PFSK-1 (cell line): ENCODE measurements around the gene MFRP.

Source experiments
- FOXP2 ChIP-seq: optimal IDR thresholded peaks from 2 replicates; pipeline ENCODE3; 2011; ENCODE audit warnings: borderline replicate concordance, control low read depth, inconsistent platforms; ENCODE audit not compliant: insufficient read depth; ENCODE audit errors: extremely low read length, extremely low read depth
- POLR2AphosphoS5 ChIP-seq: IDR thresholded peaks from 2 replicates; pipeline ENCODE4 v1.6.1; 2012; ENCODE audit warnings: low read depth, mild to moderate bottlenecking, control low read depth, low read length, moderate library complexity
- SIN3A ChIP-seq: IDR thresholded peaks from 2 replicates; pipeline ENCODE4 v1.6.1; 2012; ENCODE audit warnings: mild to moderate bottlenecking, low read length, moderate library complexity, borderline replicate concordance; ENCODE audit not compliant: insufficient read depth
- TAF1 ChIP-seq: IDR thresholded peaks from 2 replicates; pipeline ENCODE4 v1.6.1; 2012; ENCODE audit warnings: low read length, control low read depth, borderline replicate concordance; ENCODE audit not compliant: insufficient read depth
- TF ChIP-seq, protein P1 (sequence below), 2 experiments: IDR thresholded peaks; 2 replicates each; pipeline versions ENCODE4 v1.6.1 to v1.8.0; 2011 to 2012; ENCODE audit warnings: low read depth in 2 of 2, low read length in 2 of 2, control low read depth in 1 of 2, inconsistent platforms in 1 of 2, mild to moderate bottlenecking in 1 of 2, moderate library complexity in 1 of 2; ENCODE audit not compliant: insufficient read depth in 1 of 2

DNA sequence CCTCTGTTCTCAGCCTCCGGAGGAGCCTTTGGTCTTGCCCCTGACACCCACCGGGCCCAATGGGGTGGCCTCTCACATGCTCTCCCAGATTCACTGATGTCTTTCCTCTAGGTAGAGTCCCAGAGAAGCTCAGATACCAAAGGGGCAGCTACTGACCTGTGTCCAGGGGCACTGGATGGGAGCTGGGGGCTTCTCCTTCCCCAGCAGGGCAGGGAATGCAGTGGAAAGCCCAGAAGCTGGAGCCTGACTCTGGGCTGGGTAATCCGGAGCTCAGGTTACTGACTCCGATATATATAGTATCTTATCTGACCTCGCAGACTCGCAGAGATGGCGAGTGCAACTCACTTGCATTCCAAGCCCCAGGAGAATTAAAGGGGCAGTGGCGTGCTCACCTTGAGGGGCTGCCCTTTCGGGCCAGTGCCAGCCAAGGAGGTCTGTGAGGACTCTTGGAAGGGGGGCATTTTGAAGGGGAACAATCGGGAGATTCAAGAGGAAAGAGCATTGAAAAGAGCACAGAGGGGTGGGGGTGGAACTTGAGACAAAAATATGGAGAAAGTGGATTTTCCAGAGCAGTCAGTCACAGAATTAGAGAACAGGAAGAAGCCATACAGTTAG lies 32.5 kb upstream of the MFRP start:
- TF ChIP-seq SIN3A (no peak), POLR2AphosphoS5 (no peak), TAF1 (no peak), FOXP2 (no peak)
- TF ChIP-seq, protein P1, sequence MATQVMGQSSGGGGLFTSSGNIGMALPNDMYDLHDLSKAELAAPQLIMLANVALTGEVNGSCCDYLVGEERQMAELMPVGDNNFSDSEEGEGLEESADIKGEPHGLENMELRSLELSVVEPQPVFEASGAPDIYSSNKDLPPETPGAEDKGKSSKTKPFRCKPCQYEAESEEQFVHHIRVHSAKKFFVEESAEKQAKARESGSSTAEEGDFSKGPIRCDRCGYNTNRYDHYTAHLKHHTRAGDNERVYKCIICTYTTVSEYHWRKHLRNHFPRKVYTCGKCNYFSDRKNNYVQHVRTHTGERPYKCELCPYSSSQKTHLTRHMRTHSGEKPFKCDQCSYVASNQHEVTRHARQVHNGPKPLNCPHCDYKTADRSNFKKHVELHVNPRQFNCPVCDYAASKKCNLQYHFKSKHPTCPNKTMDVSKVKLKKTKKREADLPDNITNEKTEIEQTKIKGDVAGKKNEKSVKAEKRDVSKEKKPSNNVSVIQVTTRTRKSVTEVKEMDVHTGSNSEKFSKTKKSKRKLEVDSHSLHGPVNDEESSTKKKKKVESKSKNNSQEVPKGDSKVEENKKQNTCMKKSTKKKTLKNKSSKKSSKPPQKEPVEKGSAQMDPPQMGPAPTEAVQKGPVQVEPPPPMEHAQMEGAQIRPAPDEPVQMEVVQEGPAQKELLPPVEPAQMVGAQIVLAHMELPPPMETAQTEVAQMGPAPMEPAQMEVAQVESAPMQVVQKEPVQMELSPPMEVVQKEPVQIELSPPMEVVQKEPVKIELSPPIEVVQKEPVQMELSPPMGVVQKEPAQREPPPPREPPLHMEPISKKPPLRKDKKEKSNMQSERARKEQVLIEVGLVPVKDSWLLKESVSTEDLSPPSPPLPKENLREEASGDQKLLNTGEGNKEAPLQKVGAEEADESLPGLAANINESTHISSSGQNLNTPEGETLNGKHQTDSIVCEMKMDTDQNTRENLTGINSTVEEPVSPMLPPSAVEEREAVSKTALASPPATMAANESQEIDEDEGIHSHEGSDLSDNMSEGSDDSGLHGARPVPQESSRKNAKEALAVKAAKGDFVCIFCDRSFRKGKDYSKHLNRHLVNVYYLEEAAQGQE (IDR thresholded peaks at IDR 0.05; ENCODE audit: insufficient read depth in 1 of 2, low read depth in 2 of 2, low read length in 2 of 2), result no peak
